Measurements from ENCODE around the gene ACTL6A. TPM values are rescaled to one million over a fixed set of nuclear protein-coding genes. Genes with fewer than 3 reads are reported as not detected.

ACTL6A gene
- total RNA-seq, 1 donor from 2014 or later: 94.1 TPM

- Histone ChIP-seq H3K4me3 (ENCODE audit: low read depth, low read length) (no peak overlapping the region), H3K27me3 (ENCODE audit: control insufficient read depth, insufficient read depth, low read length) (no peaks in the 10 kb centered on the region), H3K36me3 (ENCODE audit: control insufficient read depth, insufficient read depth, low read length) (no peaks in the 10 kb centered on the region)
- TF ChIP-seq CTCF (IDR thresholded peaks at IDR 0.05; ENCODE audit: insufficient read depth, low read length, poor library complexity, severe bottlenecking): no peak
- no peak for DNase-seq (ENCODE audit: low read depth)
These were observed 61.7 kb downstream of the ACTL6A start for GRCh38 chr3:179624451-179624850.

DNA sequence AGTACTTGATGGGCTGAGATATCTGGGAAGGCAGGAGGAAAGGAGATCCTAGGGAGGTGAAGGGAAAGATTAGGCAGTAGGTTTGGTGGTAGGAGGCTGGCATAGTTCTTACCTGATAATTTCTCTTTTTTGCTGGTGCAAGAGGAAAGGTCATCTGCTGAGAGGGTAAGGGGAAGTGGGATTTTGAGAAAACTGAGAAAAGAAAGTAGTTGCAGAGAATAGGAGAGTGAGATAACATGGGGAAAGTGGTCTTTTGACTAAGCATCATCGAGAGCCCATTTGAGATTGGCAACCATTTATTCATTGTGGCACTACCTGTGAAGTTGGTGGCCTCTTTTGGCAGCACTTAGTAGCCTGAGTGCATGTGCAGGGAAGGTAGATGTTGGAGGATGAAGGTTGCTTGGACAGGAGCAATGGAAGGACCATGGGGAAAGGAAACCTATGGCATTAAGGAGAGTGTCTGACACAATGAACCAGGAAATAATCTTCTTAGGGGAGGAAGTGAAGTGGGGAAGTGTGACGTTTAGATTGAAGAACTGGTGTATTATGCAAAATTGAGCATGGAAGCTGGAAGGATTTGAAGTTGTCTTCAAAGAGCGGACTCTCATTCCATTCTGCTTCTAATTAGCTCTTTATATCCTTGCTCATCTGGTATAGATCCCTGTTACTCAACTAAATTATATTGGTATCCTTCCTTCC lies 68.2 kb downstream of the ACTL6A start:
- Histone ChIP-seq H3K4me3 (ENCODE audit: low read depth, low read length) (no peak overlapping the region), H3K27me3 (ENCODE audit: control insufficient read depth, insufficient read depth, low read length) (no peaks in the 10 kb centered on the region), H3K36me3 (ENCODE audit: control insufficient read depth, insufficient read depth, low read length) (no peaks in the 10 kb centered on the region)
- no peak for DNase-seq (ENCODE audit: low read depth)
- no peak for TF ChIP-seq CTCF (IDR thresholded peaks at IDR 0.05; ENCODE audit: insufficient read depth, low read length, poor library complexity, severe bottlenecking)

Other genes starting within 250 kb of the ACTL6A start
- gene ZNF639, start 239.9 kb upstream of the ACTL6A start, total RNA-seq: 44.4 and 48.6 TPM in 2 replicates
- 38.0 and 40.1 TPM in 2 replicates for gene MFN1, start 215.2 kb upstream of the ACTL6A start, total RNA-seq
- 21.1 and 26.2 TPM in 2 replicates for gene GNB4, start 111.5 kb upstream of the ACTL6A start, total RNA-seq
- 51.2 and 54.1 TPM in 2 replicates for gene MRPL47, start 41.7 kb downstream of the ACTL6A start, total RNA-seq
- 93.0 and 103 TPM in 2 replicates for gene NDUFB5, start 41.9 kb downstream of the ACTL6A start, total RNA-seq
- 6.4 and 7.8 TPM in 2 replicates for gene USP13, start 90.1 kb downstream of the ACTL6A start, total RNA-seq

Data from kidney epithelial cell (primary cell).